H1 (cell line): ENCODE data around the gene SHC3. TPM values are rescaled to one million over a fixed set of nuclear protein-coding genes. Genes with fewer than 3 reads are reported as not detected.

ENCODE experiments used
- EGR1 ChIP-seq: IDR thresholded peaks from 2 replicates; pipeline ENCODE4 v1.6.1; 2011; ENCODE audit warnings: low read depth, low read length, borderline replicate concordance
- polyA plus RNA-seq, 7 experiments: library from polyadenylated mRNA; depleted of rRNA in 3 of 7; stranded (reverse) in 5 of 7; unstranded in 2 of 7; fragments of >200 nt in 5 of 7; fragments of 200-250 nt in 2 of 7; gene quantifications; 1 replicate in 5 of 7; 2 replicates in 1 of 7; 4 replicates in 1 of 7; pipeline versions ENCODE4 v1.2.1 to v1.2.3, GENCODE V29; 2011 to 2013; ENCODE audit warnings: missing spikeins in 2 of 7, mixed read lengths in 2 of 7
- total RNA-seq: library from RNA; stranded (reverse); fragmentation: NEBNext Ultra II Directional; extraction: Animal tissue kit (Norgen Biotek cat#: 25700); gene quantifications from 2 replicates; pipeline ENCODE4 v1.2.1, GENCODE V29; 2021

The SHC3 gene
- total and polyA plus RNA-seq, 2 of the 8 experiments (the other 6 are each of a cell fraction or from before 2014, with no cell fraction given) = 1.4 to 7.1 TPM

DNA sequence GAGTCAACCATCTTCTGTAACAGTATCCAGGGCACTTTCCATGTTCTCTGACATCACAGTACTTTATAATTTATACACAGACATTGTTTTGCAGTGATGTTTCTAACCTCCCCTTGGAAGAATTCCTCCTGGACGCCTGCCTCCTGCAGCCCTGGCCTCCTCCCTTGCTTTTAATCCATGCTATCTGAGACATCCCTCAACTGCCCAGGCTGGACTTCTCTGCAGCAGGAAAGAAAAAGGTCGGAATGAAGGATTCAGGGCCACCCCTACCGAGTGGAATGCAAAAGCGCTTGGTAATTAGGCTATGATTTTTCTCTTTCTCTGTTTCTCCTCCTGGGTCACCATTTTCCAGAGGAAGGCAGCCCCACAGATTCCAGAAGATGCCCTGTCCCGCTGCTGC is 47.0 kb upstream of the SHC3 start (continued):
- no peak for TF ChIP-seq EGR1
